K562 (cell line): Measurements from ENCODE around the gene PFDN2. TPM values are rescaled to one million over a fixed set of nuclear protein-coding genes. Genes with fewer than 3 reads are reported as not detected.

Experiments
- KDM1A ChIP-seq, 2 experiments: fragments of 450-650 bp; IDR thresholded peaks; 2 replicates each; pipeline ENCODE4 v1.6.1; 2016; ENCODE audit warnings: mild to moderate bottlenecking in 2 of 2
- SP2 ChIP-seq: IDR thresholded peaks from 2 replicates; pipeline ENCODE4 v1.6.1; 2011; ENCODE audit warnings: mild to moderate bottlenecking, low read depth, low read length, moderate library complexity; ENCODE audit not compliant: poor library complexity, severe bottlenecking; ENCODE audit errors: extremely low read depth
- polyA plus RNA-seq, 8 experiments: library from polyadenylated mRNA; depleted of rRNA in 4 of 8; stranded (reverse) in 5 of 8; unstranded in 3 of 8; fragments of >200 nt; fragmentation: Nextera tagmentation in 2 of 8; fragmentation: Illumina TruSeq in 1 of 8; extraction: Ambion mirVana in 2 of 8; extraction: Trizol in 1 of 8; gene quantifications; 2 replicates each; pipeline versions ENCODE4 v1.2.1 to v1.2.3, GENCODE V29; 2011 to 2014; ENCODE audit warnings: inconsistent platforms in 1 of 8, missing spikeins in 1 of 8
- total RNA-seq, 7 experiments: library from RNA; depleted of rRNA in 6 of 7; stranded (reverse); fragments of >200 nt in 6 of 7; fragmentation: Illumina TruSeq in 2 of 7; extraction: Trizol in 2 of 7; gene quantifications; 2 replicates each; pipeline versions ENCODE4 v1.2.1 to v1.2.3, GENCODE V29; 2011 to 2021; ENCODE audit warnings: low replicate concordance in 1 of 7
- TF ChIP-seq, protein P1 (sequence below): fragments of 200-800 bp; sonication (Bioruptor generic); IDR thresholded peaks from 2 replicates; pipeline ENCODE4 v1.6.1; 2016; ENCODE audit warnings: missing genetic modification characterization, missing compliant biosample characterization
- TF ChIP-seq, protein P2 (sequence below): sonication (generic); formaldehyde crosslinking; IDR thresholded peaks from 2 replicates; pipeline ENCODE4 v1.8.1; 2023; ENCODE audit warnings: mild to moderate bottlenecking, missing genetic modification reagents
- TF ChIP-seq, protein P3 (sequence below): fragments of 250-450 bp; sonication (Bioruptor Pico); IDR thresholded peaks from 2 replicates; pipeline ENCODE4 v1.8.0; 2021; ENCODE audit warnings: mild to moderate bottlenecking, moderate library complexity
- TF ChIP-seq, protein P4 (sequence below): fragments of 250-450 bp; sonication (Bioruptor Pico); IDR thresholded peaks from 2 replicates; pipeline ENCODE4 v1.8.0; 2022; ENCODE audit warnings: inconsistent platforms, mild to moderate bottlenecking, moderate library complexity, borderline replicate concordance

PFDN2 gene
- total and polyA plus RNA-seq, 9 of the 15 experiments (the other 6 are each of a cell fraction or from before 2014, with no cell fraction given): 50.2 to 361 (median 144) TPM

DNA sequence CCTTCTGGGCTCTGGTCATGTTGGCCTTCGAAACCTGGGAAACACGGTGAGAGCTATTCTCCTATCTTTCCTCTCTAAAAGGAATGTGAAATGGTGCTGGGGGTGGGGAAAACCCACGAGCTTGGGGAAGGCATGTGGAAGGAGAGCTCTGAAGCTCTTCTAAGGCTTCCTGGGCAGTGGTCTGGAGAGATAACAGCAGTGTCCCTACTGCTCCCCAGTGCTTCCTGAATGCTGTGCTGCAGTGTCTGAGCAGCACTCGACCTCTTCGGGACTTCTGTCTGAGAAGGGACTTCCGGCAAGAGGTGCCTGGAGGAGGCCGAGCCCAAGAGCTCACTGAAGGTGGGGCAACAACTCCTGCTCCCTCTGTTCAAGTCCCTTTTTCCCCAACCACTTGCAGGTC lies 44.2 kb upstream of the PFDN2 start (continued):
- TF ChIP-seq, protein P1, sequence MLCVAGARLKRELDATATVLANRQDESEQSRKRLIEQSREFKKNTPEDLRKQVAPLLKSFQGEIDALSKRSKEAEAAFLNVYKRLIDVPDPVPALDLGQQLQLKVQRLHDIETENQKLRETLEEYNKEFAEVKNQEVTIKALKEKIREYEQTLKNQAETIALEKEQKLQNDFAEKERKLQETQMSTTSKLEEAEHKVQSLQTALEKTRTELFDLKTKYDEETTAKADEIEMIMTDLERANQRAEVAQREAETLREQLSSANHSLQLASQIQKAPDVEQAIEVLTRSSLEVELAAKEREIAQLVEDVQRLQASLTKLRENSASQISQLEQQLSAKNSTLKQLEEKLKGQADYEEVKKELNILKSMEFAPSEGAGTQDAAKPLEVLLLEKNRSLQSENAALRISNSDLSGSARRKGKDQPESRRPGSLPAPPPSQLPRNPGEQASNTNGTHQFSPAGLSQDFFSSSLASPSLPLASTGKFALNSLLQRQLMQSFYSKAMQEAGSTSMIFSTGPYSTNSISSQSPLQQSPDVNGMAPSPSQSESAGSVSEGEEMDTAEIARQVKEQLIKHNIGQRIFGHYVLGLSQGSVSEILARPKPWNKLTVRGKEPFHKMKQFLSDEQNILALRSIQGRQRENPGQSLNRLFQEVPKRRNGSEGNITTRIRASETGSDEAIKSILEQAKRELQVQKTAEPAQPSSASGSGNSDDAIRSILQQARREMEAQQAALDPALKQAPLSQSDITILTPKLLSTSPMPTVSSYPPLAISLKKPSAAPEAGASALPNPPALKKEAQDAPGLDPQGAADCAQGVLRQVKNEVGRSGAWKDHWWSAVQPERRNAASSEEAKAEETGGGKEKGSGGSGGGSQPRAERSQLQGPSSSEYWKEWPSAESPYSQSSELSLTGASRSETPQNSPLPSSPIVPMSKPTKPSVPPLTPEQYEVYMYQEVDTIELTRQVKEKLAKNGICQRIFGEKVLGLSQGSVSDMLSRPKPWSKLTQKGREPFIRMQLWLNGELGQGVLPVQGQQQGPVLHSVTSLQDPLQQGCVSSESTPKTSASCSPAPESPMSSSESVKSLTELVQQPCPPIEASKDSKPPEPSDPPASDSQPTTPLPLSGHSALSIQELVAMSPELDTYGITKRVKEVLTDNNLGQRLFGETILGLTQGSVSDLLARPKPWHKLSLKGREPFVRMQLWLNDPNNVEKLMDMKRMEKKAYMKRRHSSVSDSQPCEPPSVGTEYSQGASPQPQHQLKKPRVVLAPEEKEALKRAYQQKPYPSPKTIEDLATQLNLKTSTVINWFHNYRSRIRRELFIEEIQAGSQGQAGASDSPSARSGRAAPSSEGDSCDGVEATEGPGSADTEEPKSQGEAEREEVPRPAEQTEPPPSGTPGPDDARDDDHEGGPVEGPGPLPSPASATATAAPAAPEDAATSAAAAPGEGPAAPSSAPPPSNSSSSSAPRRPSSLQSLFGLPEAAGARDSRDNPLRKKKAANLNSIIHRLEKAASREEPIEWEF (CRISPR knock-in tag): no peak
- TF ChIP-seq KDM1A (IDR thresholded peaks at IDR 0.05) (no peak), SP2 (no peak)
- TF ChIP-seq, protein P2, sequence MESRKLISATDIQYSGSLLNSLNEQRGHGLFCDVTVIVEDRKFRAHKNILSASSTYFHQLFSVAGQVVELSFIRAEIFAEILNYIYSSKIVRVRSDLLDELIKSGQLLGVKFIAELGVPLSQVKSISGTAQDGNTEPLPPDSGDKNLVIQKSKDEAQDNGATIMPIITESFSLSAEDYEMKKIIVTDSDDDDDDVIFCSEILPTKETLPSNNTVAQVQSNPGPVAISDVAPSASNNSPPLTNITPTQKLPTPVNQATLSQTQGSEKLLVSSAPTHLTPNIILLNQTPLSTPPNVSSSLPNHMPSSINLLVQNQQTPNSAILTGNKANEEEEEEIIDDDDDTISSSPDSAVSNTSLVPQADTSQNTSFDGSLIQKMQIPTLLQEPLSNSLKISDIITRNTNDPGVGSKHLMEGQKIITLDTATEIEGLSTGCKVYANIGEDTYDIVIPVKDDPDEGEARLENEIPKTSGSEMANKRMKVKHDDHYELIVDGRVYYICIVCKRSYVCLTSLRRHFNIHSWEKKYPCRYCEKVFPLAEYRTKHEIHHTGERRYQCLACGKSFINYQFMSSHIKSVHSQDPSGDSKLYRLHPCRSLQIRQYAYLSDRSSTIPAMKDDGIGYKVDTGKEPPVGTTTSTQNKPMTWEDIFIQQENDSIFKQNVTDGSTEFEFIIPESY (CRISPR knock-in tag): no peak
- TF ChIP-seq, protein P3, sequence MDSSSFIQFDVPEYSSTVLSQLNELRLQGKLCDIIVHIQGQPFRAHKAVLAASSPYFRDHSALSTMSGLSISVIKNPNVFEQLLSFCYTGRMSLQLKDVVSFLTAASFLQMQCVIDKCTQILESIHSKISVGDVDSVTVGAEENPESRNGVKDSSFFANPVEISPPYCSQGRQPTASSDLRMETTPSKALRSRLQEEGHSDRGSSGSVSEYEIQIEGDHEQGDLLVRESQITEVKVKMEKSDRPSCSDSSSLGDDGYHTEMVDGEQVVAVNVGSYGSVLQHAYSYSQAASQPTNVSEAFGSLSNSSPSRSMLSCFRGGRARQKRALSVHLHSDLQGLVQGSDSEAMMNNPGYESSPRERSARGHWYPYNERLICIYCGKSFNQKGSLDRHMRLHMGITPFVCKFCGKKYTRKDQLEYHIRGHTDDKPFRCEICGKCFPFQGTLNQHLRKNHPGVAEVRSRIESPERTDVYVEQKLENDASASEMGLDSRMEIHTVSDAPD (CRISPR knock-in tag): no peak
- TF ChIP-seq, protein P4, sequence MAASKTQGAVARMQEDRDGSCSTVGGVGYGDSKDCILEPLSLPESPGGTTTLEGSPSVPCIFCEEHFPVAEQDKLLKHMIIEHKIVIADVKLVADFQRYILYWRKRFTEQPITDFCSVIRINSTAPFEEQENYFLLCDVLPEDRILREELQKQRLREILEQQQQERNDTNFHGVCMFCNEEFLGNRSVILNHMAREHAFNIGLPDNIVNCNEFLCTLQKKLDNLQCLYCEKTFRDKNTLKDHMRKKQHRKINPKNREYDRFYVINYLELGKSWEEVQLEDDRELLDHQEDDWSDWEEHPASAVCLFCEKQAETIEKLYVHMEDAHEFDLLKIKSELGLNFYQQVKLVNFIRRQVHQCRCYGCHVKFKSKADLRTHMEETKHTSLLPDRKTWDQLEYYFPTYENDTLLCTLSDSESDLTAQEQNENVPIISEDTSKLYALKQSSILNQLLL: no peak
